ENCODE measurements around the gene HCFC1R1.

DNA sequence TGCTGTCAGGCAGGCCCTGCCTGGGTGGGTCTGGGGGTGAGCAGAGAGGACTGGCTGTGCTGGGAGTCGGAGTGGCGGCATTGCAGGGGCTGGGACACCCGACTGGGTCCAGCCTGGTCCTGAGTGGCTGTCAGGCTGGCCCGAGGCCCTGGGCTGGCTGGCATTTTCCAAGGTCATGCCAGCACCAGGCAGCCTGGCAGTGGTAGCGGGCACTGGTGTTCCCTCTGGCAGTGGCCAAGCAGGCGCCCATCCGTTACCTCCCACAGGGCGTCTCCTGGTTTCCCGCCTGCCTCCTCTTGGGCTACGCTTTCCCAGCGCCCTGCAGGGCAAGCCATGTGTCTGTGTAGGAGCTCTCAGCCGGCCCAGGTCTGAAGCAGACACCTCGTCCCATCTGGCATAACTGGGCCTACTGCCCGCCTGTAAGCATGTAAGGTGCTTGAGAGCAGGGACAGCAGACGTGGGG, 37.8 kb downstream of the HCFC1R1 start:
- TF ChIP-seq POLR2A (IDR thresholded peaks at IDR 0.05; ENCODE audit: low read depth, low read length) (no peak), TAF1 (IDR thresholded peaks at IDR 0.05; ENCODE audit: low read depth, low read length) (no peak)

Data from GM12891 (cell line).